Lower leg skin (tissue), 3 donors: ENCODE data around the gene MRAS.

Source experiments
- POLR2A ChIP-seq, 2 donors: fragments of 450-650 bp; IDR thresholded peaks; one replicate each; pipeline ENCODE4 v1.6.1; 2016 to 2017; ENCODE audit warnings: antibody characterized with exemption in 2 of 2, mild to moderate bottlenecking in 1 of 2, moderate library complexity in 1 of 2
- TF ChIP-seq, protein P1 (sequence below), 3 donors: fragments of 450-650 bp; IDR thresholded peaks; one replicate each; pipeline ENCODE4 v1.5.1; 2016; ENCODE audit warnings: antibody characterized with exemption in 3 of 3, mild to moderate bottlenecking in 3 of 3, moderate library complexity in 2 of 3

DNA sequence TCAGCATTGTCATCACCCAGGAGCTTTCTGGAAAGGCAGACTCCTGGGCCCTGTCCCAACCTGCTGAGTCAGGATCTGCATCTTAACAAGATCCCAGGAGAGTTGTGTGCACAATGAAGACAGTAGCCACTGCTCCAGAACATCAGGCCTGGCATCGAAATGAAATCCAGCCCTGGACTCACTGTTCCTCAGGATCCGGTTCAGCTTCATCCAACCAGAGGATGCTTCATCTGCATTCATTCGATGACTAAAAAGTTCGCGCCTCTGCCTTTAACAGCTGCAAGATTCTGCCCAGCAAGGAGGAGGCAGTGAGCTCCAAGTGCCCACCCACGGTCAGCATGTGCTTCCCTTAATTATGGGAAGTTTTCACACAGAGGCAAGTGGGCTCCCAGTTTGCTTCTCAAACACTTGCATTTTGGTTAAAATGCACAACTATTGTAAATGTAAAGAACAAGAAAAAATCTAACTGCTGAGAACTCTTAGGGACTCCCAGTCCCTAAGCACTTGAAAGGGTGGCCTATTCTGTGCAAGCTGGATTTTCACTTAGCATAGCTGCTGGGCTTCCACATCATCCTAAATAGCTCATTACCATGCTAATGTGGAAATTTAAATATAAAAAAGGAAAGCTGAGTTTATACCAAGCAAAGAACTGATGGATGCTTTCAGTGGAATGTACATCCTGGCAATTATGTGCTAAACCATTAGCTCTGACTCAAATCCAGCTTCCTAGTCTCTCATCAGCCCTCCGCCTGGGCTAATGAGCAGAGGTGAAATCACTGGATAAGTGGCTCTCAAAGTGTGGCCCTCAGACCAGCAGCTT is 60.6 kb downstream of the MRAS start:
- TF ChIP-seq, protein P1, sequence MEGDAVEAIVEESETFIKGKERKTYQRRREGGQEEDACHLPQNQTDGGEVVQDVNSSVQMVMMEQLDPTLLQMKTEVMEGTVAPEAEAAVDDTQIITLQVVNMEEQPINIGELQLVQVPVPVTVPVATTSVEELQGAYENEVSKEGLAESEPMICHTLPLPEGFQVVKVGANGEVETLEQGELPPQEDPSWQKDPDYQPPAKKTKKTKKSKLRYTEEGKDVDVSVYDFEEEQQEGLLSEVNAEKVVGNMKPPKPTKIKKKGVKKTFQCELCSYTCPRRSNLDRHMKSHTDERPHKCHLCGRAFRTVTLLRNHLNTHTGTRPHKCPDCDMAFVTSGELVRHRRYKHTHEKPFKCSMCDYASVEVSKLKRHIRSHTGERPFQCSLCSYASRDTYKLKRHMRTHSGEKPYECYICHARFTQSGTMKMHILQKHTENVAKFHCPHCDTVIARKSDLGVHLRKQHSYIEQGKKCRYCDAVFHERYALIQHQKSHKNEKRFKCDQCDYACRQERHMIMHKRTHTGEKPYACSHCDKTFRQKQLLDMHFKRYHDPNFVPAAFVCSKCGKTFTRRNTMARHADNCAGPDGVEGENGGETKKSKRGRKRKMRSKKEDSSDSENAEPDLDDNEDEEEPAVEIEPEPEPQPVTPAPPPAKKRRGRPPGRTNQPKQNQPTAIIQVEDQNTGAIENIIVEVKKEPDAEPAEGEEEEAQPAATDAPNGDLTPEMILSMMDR (IDR thresholded peaks at IDR 0.05) = no peak
- no peak for TF ChIP-seq POLR2A (IDR thresholded peaks at IDR 0.05)
